Measurements from ENCODE around the gene SEC24D. TPM values are rescaled to one million over a fixed set of nuclear protein-coding genes. Genes with fewer than 3 reads are reported as not detected.
A peak's percentile ranks its signal among the peaks of the same experiment; 100 is the strongest.

Gene SEC24D
- total and polyA plus RNA-seq, 4 donors = 12.7 to 40.9 (median 21.3) TPM

GRCh38 chr4:118716304-118716703 lies 119.6 kb downstream of the SEC24D start:
- Histone ChIP-seq H3K4me3 (ENCODE audit: low read depth, low read length) (no peak overlapping the region), H3K27ac (ENCODE audit: low read depth, low read length) (no peak overlapping the region), H3K9me3 (ENCODE audit: control insufficient read depth, insufficient read depth, low read length) (no peaks in the 10 kb centered on the region), H3K4me1 (ENCODE audit: control insufficient read depth, insufficient read depth, low read length) (no peaks in the 10 kb centered on the region), H3K27me3 (ENCODE audit: control insufficient read depth, insufficient read depth, low read length) (no peaks in the 10 kb centered on the region), H3K36me3 (ENCODE audit: control insufficient read depth, insufficient read depth, low read length) (no peaks in the 10 kb centered on the region)
- no peak for DNase-seq (ENCODE audit: low read depth in 4 of 6, low spot score in 6 of 6)
- 73% methylated on average over 3 of the region's 3 CpGs for WGBS (ENCODE audit: insufficient coverage)

- no peaks in the 10 kb centered on the region for H3K27me3 ChIP-seq (ENCODE audit: control insufficient read depth, insufficient read depth, low read length)
- no peak overlapping the region for H3K4me3 ChIP-seq (ENCODE audit: low read depth, low read length)
- DNase-seq (ENCODE audit: low read depth in 4 of 6, low spot score in 6 of 6) = no peak
- peaks cover 4% of the 10 kb centered on the region for H3K36me3 ChIP-seq (ENCODE audit: control insufficient read depth, insufficient read depth, low read length)
- WGBS (ENCODE audit: insufficient coverage) = 100% methylated on average over 1 of the region's 4 CpGs
- H3K9me3 ChIP-seq (ENCODE audit: control insufficient read depth, insufficient read depth, low read length) = no peaks in the 10 kb centered on the region
- H3K4me1 ChIP-seq (ENCODE audit: control insufficient read depth, insufficient read depth, low read length) = no peaks in the 10 kb centered on the region
- H3K27ac ChIP-seq (ENCODE audit: low read depth, low read length) = no peak overlapping the region
These were observed 121.2 kb downstream of the SEC24D start for GRCh38 chr4:118714682-118715081.

GRCh38 chr4:118712872-118713271 lies 123.1 kb downstream of the SEC24D start:
- peaks cover 5% of the 10 kb centered on the region for H3K36me3 ChIP-seq (ENCODE audit: control insufficient read depth, insufficient read depth, low read length)
- H3K4me3 ChIP-seq (ENCODE audit: low read depth, low read length) = no peak overlapping the region
- H3K27me3 ChIP-seq (ENCODE audit: control insufficient read depth, insufficient read depth, low read length) = no peaks in the 10 kb centered on the region
- no peaks in the 10 kb centered on the region for H3K4me1 ChIP-seq (ENCODE audit: control insufficient read depth, insufficient read depth, low read length)
- no peak overlapping the region for H3K27ac ChIP-seq (ENCODE audit: low read depth, low read length)
- H3K9me3 ChIP-seq (ENCODE audit: control insufficient read depth, insufficient read depth, low read length) = no peaks in the 10 kb centered on the region
- DNase-seq (ENCODE audit: low read depth in 4 of 6, low spot score in 6 of 6) = no peak
- WGBS (ENCODE audit: insufficient coverage) = 67% methylated on average over 1 of the region's 1 CpG

GRCh38 chr4:118711052-118711451 lies 124.9 kb downstream of the SEC24D start:
- Histone ChIP-seq H3K4me3 (ENCODE audit: low read depth, low read length) (no peak overlapping the region), H3K9me3 (ENCODE audit: control insufficient read depth, insufficient read depth, low read length) (no peaks in the 10 kb centered on the region), H3K27ac (ENCODE audit: low read depth, low read length) (no peak overlapping the region), H3K4me1 (ENCODE audit: control insufficient read depth, insufficient read depth, low read length) (no peaks in the 10 kb centered on the region), H3K27me3 (ENCODE audit: control insufficient read depth, insufficient read depth, low read length) (no peaks in the 10 kb centered on the region), H3K36me3 (ENCODE audit: control insufficient read depth, insufficient read depth, low read length) (peaks cover 7% of the 10 kb centered on the region)
- no CpG with 5 or more reads among the region's 2 CpGs for WGBS (ENCODE audit: insufficient coverage)
- DNase-seq (ENCODE audit: low read depth in 4 of 6, low spot score in 6 of 6) = no peak

- H3K36me3 ChIP-seq (ENCODE audit: control insufficient read depth, insufficient read depth, low read length) = peaks cover 18% of the 10 kb centered on the region
- no peaks in the 10 kb centered on the region for H3K27me3 ChIP-seq (ENCODE audit: control insufficient read depth, insufficient read depth, low read length)
- no CpG with 5 or more reads among the region's 2 CpGs for WGBS (ENCODE audit: insufficient coverage)
These were observed 132.8 kb downstream of the SEC24D start for GRCh38 chr4:118703118-118703517.

GRCh38 chr4:118684873-118685811 lies 150.8 kb downstream of the SEC24D start, which contains the start of gene METTL14:
Gene METTL14 (plus strand): TSS chr4:118685392. CDS start chr4:118685535, 143 bp downstream.
- Histone ChIP-seq H3K9me3 (ENCODE audit: control insufficient read depth, insufficient read depth, low read length) (no peaks in the 10 kb centered on the region), H3K27me3 (ENCODE audit: control insufficient read depth, insufficient read depth, low read length) (no peaks in the 10 kb centered on the region), H3K4me1 (ENCODE audit: control insufficient read depth, insufficient read depth, low read length) (no peaks in the 10 kb centered on the region), H3K36me3 (ENCODE audit: control insufficient read depth, insufficient read depth, low read length) (peaks cover 16% of the 10 kb centered on the region), H3K27ac (ENCODE audit: low read depth, low read length) (peak within 1 kb of the TSS; percentile 88), H3K4me3 (ENCODE audit: low read depth, low read length) (peak within 1 kb of the TSS; percentile 65)
- DNase-seq (ENCODE audit: low read depth in 4 of 6, low spot score in 6 of 6) = peak; percentile 91 to 99 (median 96)
- 3% methylated on average over 39 of the region's 42 CpGs for WGBS (ENCODE audit: insufficient coverage)

More at GRCh38 chr4:118703118-118703517, 132.8 kb downstream of the SEC24D start:
- Histone ChIP-seq H3K4me3 (ENCODE audit: low read depth, low read length) (no peak overlapping the region), H3K9me3 (ENCODE audit: control insufficient read depth, insufficient read depth, low read length) (no peaks in the 10 kb centered on the region), H3K27ac (ENCODE audit: low read depth, low read length) (no peak overlapping the region), H3K4me1 (ENCODE audit: control insufficient read depth, insufficient read depth, low read length) (no peaks in the 10 kb centered on the region)
- DNase-seq (ENCODE audit: low read depth in 4 of 6, low spot score in 6 of 6) = no peak

GRCh38 chr4:118683513-118683912 lies 152.4 kb downstream of the SEC24D start:
- no peak overlapping the region for H3K27ac ChIP-seq (ENCODE audit: low read depth, low read length)
- H3K4me3 ChIP-seq (ENCODE audit: low read depth, low read length) = no peak overlapping the region
- peak in 2 of 6 donors; percentile 4 to 43 for DNase-seq (ENCODE audit: low read depth in 4 of 6, low spot score in 6 of 6)
- peaks cover 7% of the 10 kb centered on the region for H3K36me3 ChIP-seq (ENCODE audit: control insufficient read depth, insufficient read depth, low read length)
- no peaks in the 10 kb centered on the region for H3K4me1 ChIP-seq (ENCODE audit: control insufficient read depth, insufficient read depth, low read length)
- no peaks in the 10 kb centered on the region for H3K9me3 ChIP-seq (ENCODE audit: control insufficient read depth, insufficient read depth, low read length)
- WGBS (ENCODE audit: insufficient coverage) = 0% methylated on average over 1 of the region's 2 CpGs
- H3K27me3 ChIP-seq (ENCODE audit: control insufficient read depth, insufficient read depth, low read length) = no peaks in the 10 kb centered on the region

- no peak overlapping the region for H3K4me3 ChIP-seq (ENCODE audit: low read depth, low read length)
- no peaks in the 10 kb centered on the region for H3K9me3 ChIP-seq (ENCODE audit: control insufficient read depth, insufficient read depth, low read length)
- H3K36me3 ChIP-seq (ENCODE audit: control insufficient read depth, insufficient read depth, low read length) = peaks cover 3% of the 10 kb centered on the region
- DNase-seq (ENCODE audit: low read depth in 4 of 6, low spot score in 6 of 6) = peak in 1 of 6 donors; percentile 40
- H3K27ac ChIP-seq (ENCODE audit: low read depth, low read length) = no peak overlapping the region
- H3K4me1 ChIP-seq (ENCODE audit: control insufficient read depth, insufficient read depth, low read length) = no peaks in the 10 kb centered on the region
- WGBS (ENCODE audit: insufficient coverage) = no CpG with 5 or more reads among the region's 1 CpG
- no peaks in the 10 kb centered on the region for H3K27me3 ChIP-seq (ENCODE audit: control insufficient read depth, insufficient read depth, low read length)
These were observed 153.0 kb downstream of the SEC24D start for GRCh38 chr4:118682928-118683327.

GRCh38 chr4:118680808-118681207 lies 155.1 kb downstream of the SEC24D start:
- no peaks in the 10 kb centered on the region for H3K27me3 ChIP-seq (ENCODE audit: control insufficient read depth, insufficient read depth, low read length)
- H3K4me1 ChIP-seq (ENCODE audit: control insufficient read depth, insufficient read depth, low read length) = no peaks in the 10 kb centered on the region
- no peaks in the 10 kb centered on the region for H3K9me3 ChIP-seq (ENCODE audit: control insufficient read depth, insufficient read depth, low read length)
- no peak overlapping the region for H3K4me3 ChIP-seq (ENCODE audit: low read depth, low read length)
- H3K27ac ChIP-seq (ENCODE audit: low read depth, low read length) = no peak overlapping the region
- no peaks in the 10 kb centered on the region for H3K36me3 ChIP-seq (ENCODE audit: control insufficient read depth, insufficient read depth, low read length)
- no peak for DNase-seq (ENCODE audit: low read depth in 4 of 6, low spot score in 6 of 6)
- no CpG with 5 or more reads among the region's 1 CpG for WGBS (ENCODE audit: insufficient coverage)

GRCh38 chr4:118676128-118676527 lies 159.8 kb downstream of the SEC24D start:
- Histone ChIP-seq H3K4me3 (ENCODE audit: low read depth, low read length) (no peak overlapping the region), H3K27me3 (ENCODE audit: control insufficient read depth, insufficient read depth, low read length) (no peaks in the 10 kb centered on the region), H3K4me1 (ENCODE audit: control insufficient read depth, insufficient read depth, low read length) (no peaks in the 10 kb centered on the region), H3K9me3 (ENCODE audit: control insufficient read depth, insufficient read depth, low read length) (no peaks in the 10 kb centered on the region), H3K27ac (ENCODE audit: low read depth, low read length) (no peak overlapping the region), H3K36me3 (ENCODE audit: control insufficient read depth, insufficient read depth, low read length) (no peaks in the 10 kb centered on the region)
- no CpG with 5 or more reads among the region's 2 CpGs for WGBS (ENCODE audit: insufficient coverage)
- DNase-seq (ENCODE audit: low read depth in 4 of 6, low spot score in 6 of 6) = no peak

Measured in spinal cord (tissue), 10 donors.